SK-N-MC (cell line): ENCODE results near the gene VSNL1.

Experiments
- EZH2 ChIP-seq: fragments of 200-600 bp; sonication (generic); IDR thresholded peaks from one replicate; pipeline ENCODE4 v1.6.1; 2017; ENCODE audit warnings: antibody characterized with exemption
- FOXP2 ChIP-seq: optimal IDR thresholded peaks from 2 replicates; pipeline ENCODE3; 2011; ENCODE audit warnings: mild to moderate bottlenecking, moderate library complexity; ENCODE audit not compliant: insufficient read depth; ENCODE audit errors: extremely low read length, control extremely low read depth
- POLR2AphosphoS5 ChIP-seq: IDR thresholded peaks from 2 replicates; pipeline ENCODE4 v1.6.1; 2012; ENCODE audit warnings: mild to moderate bottlenecking, low read depth, low read length, borderline replicate concordance

DNA sequence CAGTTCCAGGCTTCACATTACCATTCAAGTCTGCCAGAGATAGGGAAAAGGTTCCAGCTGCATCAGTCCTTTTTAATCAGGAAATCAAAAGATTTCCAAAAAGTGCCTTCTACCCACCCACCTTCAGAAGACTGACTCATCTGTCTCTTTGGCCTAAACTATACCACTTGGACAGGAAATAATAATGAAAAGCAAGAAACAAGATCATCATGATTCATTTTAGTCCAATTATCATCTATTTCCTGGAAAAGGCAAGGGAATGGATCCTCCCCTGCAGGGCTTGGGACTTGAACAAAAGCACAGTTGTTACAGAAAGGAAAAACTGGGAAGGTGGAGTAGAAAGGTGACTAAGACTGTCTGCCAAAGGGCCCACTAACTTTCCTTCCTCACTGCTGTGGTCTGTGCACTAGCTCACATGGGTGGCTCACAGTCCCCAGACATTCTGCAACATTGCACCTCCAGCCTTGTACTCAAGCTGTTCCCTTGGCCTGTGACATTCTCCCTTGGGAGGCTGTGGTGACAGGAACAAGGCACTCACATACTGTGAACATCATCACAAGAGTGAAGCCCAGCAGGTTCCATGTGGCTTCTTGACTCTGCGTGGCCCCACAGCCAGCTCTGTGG lies 75.3 kb downstream of the VSNL1 start:
- TF ChIP-seq POLR2AphosphoS5 (no peak), EZH2 (no peak), FOXP2 (no peak)
